GM18868 (cell line): Measurements from ENCODE around the gene TAF6.

Experiments
- ATAC-seq: cut with Tn5 transposase; IDR thresholded peaks from one replicate; pipeline ENCODE4 v1.9.1; 2021; ENCODE audit warnings: mild to moderate bottlenecking, moderate library complexity; ENCODE audit not compliant: unreplicated experiment

TAF6 gene

DNA sequence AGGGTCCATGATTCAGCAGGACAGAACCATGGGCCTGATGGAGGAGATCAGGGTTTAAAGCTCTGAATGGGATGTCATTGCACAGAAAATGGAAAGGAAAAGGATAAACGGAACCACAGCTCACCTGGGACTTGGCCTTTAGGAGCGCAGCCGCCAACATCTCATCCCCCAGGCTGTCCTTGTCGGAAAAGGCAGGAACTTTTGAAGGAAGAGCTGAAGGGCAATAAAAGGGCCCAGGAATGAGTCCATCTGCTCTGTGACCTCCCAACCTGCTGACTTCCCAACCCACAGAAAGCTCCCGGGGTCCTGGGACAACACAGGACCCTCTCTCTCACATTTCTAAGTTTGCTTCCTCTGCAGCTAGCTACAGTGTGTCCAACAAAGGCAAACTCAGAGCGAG lies 43.7 kb downstream of the TAF6 start:
- ATAC-seq: no peak

DNA sequence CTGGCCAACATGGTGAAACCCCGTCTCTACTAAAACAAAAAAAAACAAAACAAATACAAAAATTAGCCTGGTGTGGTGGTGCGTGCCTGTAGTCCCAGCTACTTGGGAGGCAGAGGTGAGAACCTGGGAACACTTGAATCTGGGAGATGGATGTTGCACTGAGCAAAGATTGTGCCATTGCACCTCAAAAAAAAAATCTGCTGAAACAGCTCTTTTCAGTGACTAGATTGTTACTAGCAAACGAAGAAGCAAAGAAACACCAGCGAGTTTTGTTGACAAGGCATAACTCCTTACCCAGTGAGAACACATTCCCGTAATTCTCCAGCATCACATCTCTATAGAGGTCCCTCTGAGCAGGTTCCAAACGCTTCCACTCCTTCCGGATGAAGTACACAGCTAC lies 44.3 kb downstream of the TAF6 start:
- ATAC-seq: no peak

DNA sequence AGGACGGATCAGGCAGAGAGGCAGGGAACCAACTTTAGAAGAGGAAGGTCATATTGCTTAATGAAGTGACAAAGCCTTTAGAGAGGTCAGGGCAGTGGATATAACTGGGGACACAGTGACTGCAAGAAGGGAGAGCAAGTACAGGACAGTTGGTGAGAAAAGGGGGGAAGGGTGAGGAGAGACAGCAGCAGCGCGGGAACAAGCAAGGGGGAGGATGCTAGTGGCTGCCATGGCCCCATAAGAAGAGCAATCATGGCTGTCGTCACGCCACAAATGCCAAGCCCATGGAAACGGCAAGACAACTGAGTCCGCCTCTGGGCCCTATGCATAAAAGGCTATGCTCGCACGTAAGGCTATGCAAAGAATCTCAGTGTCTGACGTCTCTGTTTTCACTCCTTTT lies 46.7 kb downstream of the TAF6 start:
- no peak for ATAC-seq

DNA sequence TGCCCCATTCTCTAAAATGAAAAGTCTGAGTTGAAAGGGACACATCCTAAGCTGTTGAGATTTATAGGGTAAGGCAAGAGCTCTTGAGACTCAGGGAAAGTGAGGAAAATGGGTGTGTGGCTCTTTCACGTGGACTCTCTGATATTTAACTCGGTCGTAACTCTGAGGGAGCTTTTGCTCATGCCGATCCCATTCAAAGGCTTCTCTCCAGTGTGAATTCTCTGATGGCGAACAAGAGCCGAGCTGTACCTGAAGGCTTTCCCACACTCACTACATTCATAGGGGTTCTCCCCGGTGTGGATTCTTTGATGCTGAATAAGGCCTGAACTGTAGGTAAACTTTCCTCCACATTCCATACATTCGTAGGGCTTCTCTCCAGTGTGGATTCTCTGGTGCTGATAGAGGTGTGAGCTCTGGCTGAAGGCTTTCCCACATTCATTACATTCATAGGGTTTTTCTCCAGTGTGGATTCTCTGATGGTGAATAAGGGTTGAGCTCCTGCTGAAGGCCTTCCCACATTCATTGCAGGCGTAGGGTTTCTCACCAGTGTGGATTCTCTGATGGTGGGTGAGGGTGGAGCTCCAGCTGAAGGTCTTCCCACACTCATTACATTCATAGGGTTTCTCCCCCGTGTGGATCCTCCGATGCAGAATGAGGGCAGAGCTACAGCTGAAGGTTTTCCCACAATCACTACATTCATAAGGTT lies 48.0 kb downstream of the TAF6 start:
- no peak for ATAC-seq

DNA sequence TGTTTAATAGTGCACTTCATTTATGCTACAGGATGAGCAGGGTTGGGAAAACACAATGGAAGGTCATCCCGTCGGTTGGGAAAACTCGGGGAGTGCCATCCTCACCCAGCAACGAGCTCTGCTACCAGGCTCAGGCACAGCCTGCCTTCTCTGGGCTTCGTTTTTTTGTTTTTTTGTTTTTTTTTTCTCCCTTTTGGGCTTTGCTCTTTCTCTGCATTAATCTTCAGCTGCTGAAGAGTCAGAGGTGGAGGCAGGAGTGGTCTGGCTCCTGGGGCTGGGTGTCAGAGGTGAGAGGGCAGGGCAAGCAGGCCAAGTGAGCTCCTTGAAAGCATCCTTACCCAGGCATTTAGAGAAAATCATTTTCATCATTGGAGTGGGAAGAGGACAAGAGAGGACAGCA lies 49.2 kb downstream of the TAF6 start:
- no peak for ATAC-seq

DNA sequence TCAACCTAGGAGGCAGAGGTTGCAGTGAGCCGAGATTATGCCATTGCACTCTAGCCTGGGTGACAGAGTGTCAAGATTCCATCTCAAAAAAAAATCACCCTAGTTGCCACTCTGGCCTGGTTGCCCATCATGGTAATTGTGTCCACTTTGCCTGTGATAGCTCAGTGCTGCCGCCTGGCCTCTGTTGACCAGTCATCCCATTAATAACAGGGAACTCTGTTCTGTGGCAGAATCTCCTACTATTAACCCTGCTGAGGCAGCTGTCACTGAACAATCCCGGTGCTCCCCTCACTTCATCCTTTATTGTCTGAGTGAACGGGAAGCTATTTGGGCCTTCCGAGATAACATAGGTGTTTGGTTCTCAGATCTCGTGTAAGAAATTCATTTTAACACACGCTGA lies 52.2 kb downstream of the TAF6 start:
- ATAC-seq: no peak

DNA sequence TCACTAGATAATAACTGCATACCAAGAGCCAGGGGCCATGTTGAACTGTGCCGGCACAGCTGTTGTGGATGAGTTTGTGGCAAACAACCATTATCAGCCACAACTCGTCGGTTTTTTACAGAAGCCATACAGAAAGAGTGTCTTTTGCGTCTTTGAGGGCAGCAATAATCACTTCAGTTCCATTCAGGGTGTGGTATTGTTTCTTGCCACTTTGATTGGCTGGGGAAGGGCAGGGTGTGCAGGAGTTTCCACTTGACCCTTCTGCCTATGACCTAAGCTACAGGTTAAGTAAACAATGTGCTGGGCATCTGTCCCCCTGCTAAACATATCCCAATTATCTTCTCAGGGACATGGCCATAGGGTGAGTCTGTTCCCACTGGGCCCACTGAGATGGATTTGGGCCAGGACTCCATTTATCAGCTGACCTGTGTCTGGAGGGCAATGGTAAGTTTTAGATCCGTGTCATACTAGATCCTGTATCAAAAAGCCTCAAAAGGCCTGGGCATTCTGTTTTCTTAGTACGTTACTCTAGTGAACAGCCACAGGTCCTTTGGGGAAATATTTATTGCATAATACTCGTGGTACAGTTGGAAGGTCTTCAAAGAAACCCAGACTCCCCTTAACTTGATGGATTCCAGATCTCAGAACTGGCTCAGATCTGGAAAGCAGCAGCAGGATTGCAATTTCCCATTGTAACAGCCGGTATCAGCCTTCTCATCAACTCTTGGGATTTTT lies 53.5 kb downstream of the TAF6 start:
- ATAC-seq: no peak

DNA sequence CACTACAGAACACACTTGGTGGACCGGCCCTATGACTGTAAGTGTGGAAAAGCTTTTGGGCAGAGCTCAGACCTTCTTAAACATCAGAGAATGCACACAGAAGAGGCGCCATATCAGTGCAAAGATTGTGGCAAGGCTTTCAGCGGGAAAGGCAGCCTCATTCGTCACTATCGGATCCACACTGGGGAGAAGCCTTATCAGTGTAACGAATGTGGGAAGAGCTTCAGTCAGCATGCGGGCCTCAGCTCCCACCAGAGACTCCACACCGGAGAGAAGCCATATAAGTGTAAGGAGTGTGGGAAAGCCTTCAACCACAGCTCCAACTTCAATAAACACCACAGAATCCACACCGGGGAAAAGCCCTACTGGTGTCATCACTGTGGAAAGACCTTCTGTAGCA lies 55.0 kb downstream of the TAF6 start:
- no peak for ATAC-seq

DNA sequence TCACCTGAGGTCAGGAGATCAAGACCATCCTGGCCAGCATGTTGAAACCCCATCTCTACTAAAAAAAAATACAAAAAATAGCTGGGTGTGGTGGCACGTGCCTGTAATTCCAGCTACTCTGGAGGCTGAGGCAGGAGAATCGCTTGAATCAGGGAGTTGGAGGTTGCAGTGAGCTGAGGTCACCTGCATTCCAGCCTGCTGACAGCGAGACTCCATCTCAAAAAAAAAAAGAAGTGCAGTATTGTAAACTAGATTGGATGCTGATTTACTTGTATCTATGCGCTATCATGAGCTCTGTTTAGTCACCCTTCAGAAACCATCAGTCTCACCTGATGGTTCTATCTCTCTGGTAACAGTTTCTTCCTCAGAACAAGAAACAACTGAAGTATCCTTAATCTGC lies 55.8 kb downstream of the TAF6 start:
- no peak for ATAC-seq

DNA sequence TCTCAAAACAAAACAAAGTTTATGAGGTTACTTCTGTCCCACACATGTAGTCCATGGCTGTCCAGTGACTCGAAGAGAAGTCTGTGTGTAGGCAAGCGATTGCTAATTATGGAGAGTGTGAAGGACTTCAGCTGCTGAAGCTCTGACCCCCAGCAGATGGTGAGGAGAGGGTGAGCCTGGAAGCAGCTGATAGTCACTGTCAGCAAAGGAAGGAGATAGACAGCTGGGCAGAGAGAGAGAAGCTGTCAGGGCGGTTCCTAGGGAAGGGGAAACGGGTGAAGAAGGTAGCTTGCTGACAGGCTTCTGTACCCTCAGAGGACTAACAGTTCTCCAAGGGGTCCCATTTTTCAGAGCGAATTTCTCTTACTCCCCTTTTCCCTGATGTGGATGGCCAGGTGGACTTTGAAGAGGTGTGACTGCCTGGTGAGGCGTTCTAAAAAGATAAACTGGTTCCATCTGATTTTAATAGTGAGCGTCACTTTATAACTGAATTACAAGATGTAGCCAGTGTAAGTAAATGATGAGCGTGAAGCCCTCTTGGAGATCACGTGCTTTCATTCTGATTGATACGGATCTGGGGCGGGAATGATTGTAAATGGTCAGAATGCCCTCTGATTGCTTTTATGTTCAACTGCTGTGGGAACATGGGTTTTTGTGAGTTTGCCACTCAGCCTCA lies 57.5 kb downstream of the TAF6 start:
- ATAC-seq: no peak

DNA sequence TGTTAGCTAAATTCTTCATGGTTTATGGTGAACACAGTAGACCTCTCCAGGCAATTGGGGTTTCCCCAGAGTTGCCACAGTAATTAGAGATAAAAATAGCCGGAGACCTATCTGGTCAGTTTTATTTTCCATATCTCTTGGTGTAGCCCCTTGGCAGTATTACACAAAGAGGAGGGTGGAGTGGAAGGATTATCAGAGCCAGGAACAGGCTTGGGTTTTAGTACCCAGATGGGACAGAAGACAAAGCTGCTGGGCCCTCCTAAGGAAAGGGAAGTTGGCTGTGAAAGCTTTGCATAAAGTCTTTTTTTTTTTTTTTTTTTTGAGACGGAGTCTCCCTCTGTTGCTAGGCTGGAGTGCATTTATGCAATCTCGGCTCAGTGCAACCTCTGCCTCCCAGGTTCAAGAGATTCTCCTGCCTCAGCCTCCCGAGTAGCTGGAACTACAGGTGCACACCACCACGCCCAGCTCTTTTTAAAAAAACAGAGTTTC lies 59.9 kb downstream of the TAF6 start:
- ATAC-seq: no peak
